A549 (cell line): Measurements from ENCODE around the gene SCARB1. TPM values are rescaled to one million over a fixed set of nuclear protein-coding genes. Genes with fewer than 3 reads are reported as not detected.

Experiments used
- ATAC-seq, 2 experiments: fragments of 200-7000 bp in 1 of 2; fragments of >200 bp in 1 of 2; cut with Nextera tagmentation in 1 of 2; cut with Tn5 transposase in 1 of 2; 3 replicates each; pipeline versions ENCODE4 v1.8.0 to v1.9.1; 2018 to 2020; ENCODE audit warnings: mild to moderate bottlenecking in 1 of 2, moderate library complexity in 1 of 2
- CTCF ChIA-PET: fragments of 300-600 bp; sonication (Branson Sonifier 250); formaldehyde crosslinking; extraction: SDS; loops from one replicate; lab custom pipeline; 2021; ENCODE audit warnings: antibody characterized with exemption, inconsistent platforms; lab: Yijun Ruan, JAX
- POLR2A ChIA-PET: fragments of 350-600 bp; formaldehyde crosslinking; extraction: SDS; loops from one replicate; lab custom pipeline; 2021; ENCODE audit warnings: antibody characterized with exemption, inconsistent platforms; lab: Yijun Ruan, JAX
- DNase-seq, 2 experiments: peaks; one replicate each; pipeline versions ENCODE4 v3.0.0 to v3.0.0-alpha.2; 2011 to 2016; ENCODE audit warnings: low read depth in 1 of 2, low spot score in 1 of 2
- FAIRE-seq: peaks from 2 replicates; lab custom pipeline; 2011; peaks lifted over from hg19 to GRCh38; lab: Jason Lieb, UNC
- H3K27ac ChIP-seq, 2 experiments: fragments of >200 bp; sonication (Bioruptor Twin); formaldehyde crosslinking; 3 replicates each; pipeline ENCODE4 v1.5.1; 2016 to 2017
- H3K4me1 ChIP-seq: fragments of >200 bp; sonication (Bioruptor Twin); formaldehyde crosslinking; 3 replicates; pipeline ENCODE4 v1.6.1; 2016
- H3K4me2 ChIP-seq: fragments of >200 bp; sonication (Bioruptor Twin); formaldehyde crosslinking; 3 replicates; pipeline ENCODE4 v1.6.1; 2016
- H3K4me3 ChIP-seq: fragments of >200 bp; sonication (Bioruptor Twin); formaldehyde crosslinking; 3 replicates; pipeline ENCODE4 v1.5.1; 2016
- H3K9me3 ChIP-seq: fragments of >200 bp; sonication (Bioruptor Twin); formaldehyde crosslinking; 3 replicates; pipeline ENCODE4 v1.6.1; 2016
- CBX2 ChIP-seq: fragments of 200-600 bp; sonication (generic); IDR thresholded peaks from 2 replicates; pipeline ENCODE4 v1.6.1; 2016; ENCODE audit warnings: low read depth, mild to moderate bottlenecking, borderline replicate concordance
- CEBPB ChIP-seq, 2 experiments: fragments of >200 bp in 1 of 2; sonication (Bioruptor Twin) in 1 of 2; formaldehyde crosslinking in 1 of 2; IDR thresholded peaks; 2 replicates each; pipeline ENCODE4 v1.6.1; 2012 to 2016
- CHD2 ChIP-seq: fragments of 150-350 bp; IDR thresholded peaks from 2 replicates; pipeline ENCODE4 v1.6.1; 2014; ENCODE audit warnings: low read length; ENCODE audit not compliant: partially characterized antibody
- CHD4 ChIP-seq: fragments of 200-600 bp; sonication (generic); IDR thresholded peaks from 2 replicates; pipeline ENCODE4 v1.6.1; 2016; ENCODE audit warnings: antibody characterized with exemption, mild to moderate bottlenecking, borderline replicate concordance
- EHF ChIP-seq: fragments of 250-450 bp; sonication (Bioruptor Pico); IDR thresholded peaks from 2 replicates; pipeline ENCODE4 v1.5.0; 2020; ENCODE audit warnings: mild to moderate bottlenecking
- EP300 ChIP-seq, 2 experiments: fragments of >200 bp; sonication (Bioruptor Twin); formaldehyde crosslinking; IDR thresholded peaks; 2 replicates in 1 of 2; 3 replicates in 1 of 2; pipeline ENCODE4 v1.6.1; 2016 to 2017
- FOSB ChIP-seq: fragments of 250-450 bp; sonication (Bioruptor Pico); IDR thresholded peaks from 2 replicates; pipeline ENCODE4 v1.5.0; 2020; ENCODE audit warnings: mild to moderate bottlenecking, moderate library complexity
- GATA3 ChIP-seq: IDR thresholded peaks from 2 replicates; pipeline ENCODE4 v1.6.1; 2012; ENCODE audit warnings: borderline replicate concordance
- HOXA7 ChIP-seq: fragments of 250-450 bp; sonication (Bioruptor Pico); IDR thresholded peaks from 2 replicates; pipeline ENCODE4 v1.5.0; 2020; ENCODE audit warnings: mild to moderate bottlenecking, moderate library complexity
- HOXB13 ChIP-seq: fragments of 250-450 bp; sonication (Bioruptor Pico); IDR thresholded peaks from 2 replicates; pipeline ENCODE4 v1.5.0; 2020; ENCODE audit warnings: low read depth, mild to moderate bottlenecking, moderate library complexity
- HOXB5 ChIP-seq: fragments of 250-450 bp; sonication (Bioruptor Pico); IDR thresholded peaks from 2 replicates; pipeline ENCODE4 v1.5.0; 2020; ENCODE audit warnings: mild to moderate bottlenecking, moderate library complexity
- MAZ ChIP-seq: fragments of 150-350 bp; IDR thresholded peaks from 2 replicates; pipeline ENCODE4 v1.6.1; 2014; ENCODE audit warnings: antibody characterized with exemption, low read depth, low read length, borderline replicate concordance
- MYC ChIP-seq: IDR thresholded peaks from 2 replicates; pipeline ENCODE4 v1.6.1; 2012; ENCODE audit warnings: mild to moderate bottlenecking, inconsistent platforms, low read length, improper control_type of control experiment, borderline replicate concordance
- NFE2L2 ChIP-seq: fragments of 150-350 bp; conservative IDR thresholded peaks from 2 replicates; pipeline ENCODE4 v1.6.1; 2014; ENCODE audit warnings: low read length
- NR3C1 ChIP-seq: fragments of >200 bp; sonication (Bioruptor Twin); formaldehyde crosslinking; IDR thresholded peaks from 3 replicates; pipeline ENCODE4 v1.6.1; 2017
- POLR2A ChIP-seq: IDR thresholded peaks from 2 replicates; pipeline ENCODE4 v1.6.1; 2012; ENCODE audit warnings: mild to moderate bottlenecking, low read length
- RARB ChIP-seq: fragments of 250-450 bp; sonication (Bioruptor Pico); IDR thresholded peaks from 2 replicates; pipeline ENCODE4 v1.8.0; 2021; ENCODE audit warnings: mild to moderate bottlenecking, moderate library complexity
- TP53 ChIP-seq: fragments of 250-450 bp; sonication (Bioruptor Pico); IDR thresholded peaks from 2 replicates; pipeline ENCODE4 v1.5.0; 2021; ENCODE audit warnings: mild to moderate bottlenecking, moderate library complexity
- WGBS: methylation state at CpG from one replicate; pipeline ENCODE4 v1.1.6; 2017; ENCODE audit errors: missing lambda C conversion rate; 5-methylcytosine and 5-hydroxymethylcytosine counted together
- polyA plus RNA-seq, 4 experiments: library from polyadenylated mRNA; depleted of rRNA in 3 of 4; stranded (reverse); fragments of >200 nt; fragmentation: RNase III in 1 of 4; extraction: RNeasy Plus Mini Kit Qiagen cat#74134 plus additional on column Dnase treatment in 1 of 4; gene quantifications; 2 replicates in 3 of 4; 3 replicates in 1 of 4; pipeline ENCODE4 v1.2.3, GENCODE V29; 2011 to 2017
- TF ChIP-seq, protein P1 (sequence below): fragments of 150-350 bp; IDR thresholded peaks from 2 replicates; pipeline ENCODE4 v1.6.1; 2014; ENCODE audit warnings: low read depth, mild to moderate bottlenecking, low read length
- TF ChIP-seq, protein P2 (sequence below): fragments of 450-650 bp; IDR thresholded peaks from 2 replicates; pipeline ENCODE4 v1.6.1; 2014; ENCODE audit warnings: antibody characterized with exemption
- TF ChIP-seq, protein P3 (sequence below): fragments of >200 bp; sonication (Bioruptor Twin); formaldehyde crosslinking; IDR thresholded peaks from 2 replicates; pipeline ENCODE4 v1.6.1; 2016
- TF ChIP-seq, protein P4 (sequence below): fragments of 250-450 bp; sonication (Bioruptor Pico); IDR thresholded peaks from 2 replicates; pipeline ENCODE4 v1.5.0; 2020; ENCODE audit warnings: low read depth, mild to moderate bottlenecking, moderate library complexity

SCARB1 gene
- polyA plus RNA-seq, 2 of the 4 experiments (the other 2 are of a cell fraction), result 81.1 to 154 TPM

DNA sequence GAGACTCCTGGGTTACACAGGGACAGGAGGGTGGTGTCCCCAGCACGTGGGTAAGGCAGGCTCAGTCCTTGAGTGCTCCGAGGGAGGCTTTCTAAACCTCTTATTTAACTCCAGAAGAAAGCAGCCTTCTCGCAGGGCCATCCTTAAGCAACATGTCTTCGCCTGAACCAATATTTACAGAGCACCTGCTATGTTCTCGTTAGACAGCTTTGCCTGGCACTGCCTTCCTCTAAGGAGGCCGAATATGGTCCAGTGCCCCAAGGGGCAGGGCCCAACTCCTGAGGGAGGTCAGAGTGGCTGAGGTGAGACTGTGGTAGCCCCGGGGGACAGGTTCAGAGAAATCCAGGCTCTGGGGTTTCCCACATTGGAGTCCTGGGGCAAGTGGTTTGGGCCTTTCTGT lies 2.1 kb upstream of the SCARB1 start:
- Histone ChIP-seq H3K4me3 (no peak overlapping the region), H3K9me3 (no peaks in the 10 kb centered on the region), H3K4me1 (peaks cover 35% of the 10 kb centered on the region), H3K27ac (peak overlapping the region in 1 of 2 experiments; percentile 81; a peak in 3 of 6 replicates), H3K4me2 (no peak overlapping the region)
- ChIA-PET CTCF (interaction anchor here (1.1 to 1.2 kb wide), 2 partner anchors 34 to 74 kb away, joined by 3 to 5 read pairs; no protein-coding TSS in a partner anchor), POLR2A (no interaction called here)
- TF ChIP-seq, protein P1, sequence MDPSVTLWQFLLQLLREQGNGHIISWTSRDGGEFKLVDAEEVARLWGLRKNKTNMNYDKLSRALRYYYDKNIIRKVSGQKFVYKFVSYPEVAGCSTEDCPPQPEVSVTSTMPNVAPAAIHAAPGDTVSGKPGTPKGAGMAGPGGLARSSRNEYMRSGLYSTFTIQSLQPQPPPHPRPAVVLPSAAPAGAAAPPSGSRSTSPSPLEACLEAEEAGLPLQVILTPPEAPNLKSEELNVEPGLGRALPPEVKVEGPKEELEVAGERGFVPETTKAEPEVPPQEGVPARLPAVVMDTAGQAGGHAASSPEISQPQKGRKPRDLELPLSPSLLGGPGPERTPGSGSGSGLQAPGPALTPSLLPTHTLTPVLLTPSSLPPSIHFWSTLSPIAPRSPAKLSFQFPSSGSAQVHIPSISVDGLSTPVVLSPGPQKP, result no peak
- TF ChIP-seq, protein P2, sequence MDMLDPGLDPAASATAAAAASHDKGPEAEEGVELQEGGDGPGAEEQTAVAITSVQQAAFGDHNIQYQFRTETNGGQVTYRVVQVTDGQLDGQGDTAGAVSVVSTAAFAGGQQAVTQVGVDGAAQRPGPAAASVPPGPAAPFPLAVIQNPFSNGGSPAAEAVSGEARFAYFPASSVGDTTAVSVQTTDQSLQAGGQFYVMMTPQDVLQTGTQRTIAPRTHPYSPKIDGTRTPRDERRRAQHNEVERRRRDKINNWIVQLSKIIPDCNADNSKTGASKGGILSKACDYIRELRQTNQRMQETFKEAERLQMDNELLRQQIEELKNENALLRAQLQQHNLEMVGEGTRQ, result no peak
- TF ChIP-seq RARB (CRISPR knock-in tag) (no peak), MYC (no peak), GATA3 (no peak), CBX2 (no peak), EP300 (IDR thresholded peaks at IDR 0.05) (no peak), EHF (no peak), FOSB (CRISPR knock-in tag) (no peak), POLR2A (no peak), HOXA7 (CRISPR knock-in tag) (no peak), CHD2 (no peak), CHD4 (no peak), MAZ (no peak), HOXB5 (no peak), NR3C1 (no peak), NFE2L2 (no peak), TP53 (no peak)
- TF ChIP-seq, protein P3, sequence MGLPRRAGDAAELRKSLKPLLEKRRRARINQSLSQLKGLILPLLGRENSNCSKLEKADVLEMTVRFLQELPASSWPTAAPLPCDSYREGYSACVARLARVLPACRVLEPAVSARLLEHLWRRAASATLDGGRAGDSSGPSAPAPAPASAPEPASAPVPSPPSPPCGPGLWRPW, result no peak
- TF ChIP-seq, protein P4, sequence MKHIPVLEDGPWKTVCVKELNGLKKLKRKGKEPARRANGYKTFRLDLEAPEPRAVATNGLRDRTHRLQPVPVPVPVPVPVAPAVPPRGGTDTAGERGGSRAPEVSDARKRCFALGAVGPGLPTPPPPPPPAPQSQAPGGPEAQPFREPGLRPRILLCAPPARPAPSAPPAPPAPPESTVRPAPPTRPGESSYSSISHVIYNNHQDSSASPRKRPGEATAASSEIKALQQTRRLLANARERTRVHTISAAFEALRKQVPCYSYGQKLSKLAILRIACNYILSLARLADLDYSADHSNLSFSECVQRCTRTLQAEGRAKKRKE (CRISPR knock-in tag), result no peak
- FAIRE-seq (no peak), DNase-seq (no peak), ATAC-seq (no peak)
- WGBS, result 79% methylated on average over 7 of the region's 7 CpGs

DNA sequence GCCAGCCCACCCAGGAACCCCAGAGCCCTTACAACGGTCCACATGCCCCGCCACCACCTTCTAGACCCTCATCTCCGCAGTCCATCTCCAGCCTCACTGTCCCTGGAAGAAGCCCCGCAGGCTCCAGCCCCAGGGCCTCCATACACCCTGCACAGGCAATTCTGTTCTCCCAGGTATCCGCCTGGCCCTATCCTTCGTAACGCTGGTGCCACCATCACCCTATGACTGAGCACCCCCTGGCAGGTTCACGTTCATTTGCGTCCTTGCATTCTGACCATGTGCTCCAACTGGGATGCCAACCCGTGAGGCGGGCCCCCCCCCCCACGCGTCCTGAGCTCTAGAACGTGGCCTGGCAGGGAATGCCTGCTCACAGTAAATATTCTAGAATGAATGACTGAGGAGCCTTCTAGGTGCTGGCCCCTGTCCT lies 675 bp upstream of the SCARB1 start:
- Histone ChIP-seq H3K4me1 (peaks cover 35% of the 10 kb centered on the region), H3K27ac (peak overlapping the region; percentile 85 to 96), H3K9me3 (no peaks in the 10 kb centered on the region), H3K4me2 (peak overlapping the region; percentile 95), H3K4me3 (peak overlapping the region; percentile 72; the same call in 1 of the 3 replicates)
- CTCF ChIA-PET, result interaction anchor here (0.9 kb wide), 1 partner anchor 42 kb away, joined by 3 read pairs; no protein-coding TSS in a partner anchor
- FAIRE-seq (no peak), DNase-seq (no peak), ATAC-seq (peak; percentile 2; a peak in 4 of 6 replicates)
- WGBS, result 96% methylated on average over 14 of the region's 14 CpGs
- 0 out of 2 replicates have a peak, but pooled peaks have one; percentile 11 for TF ChIP-seq MYC
- TF ChIP-seq HOXB13 (CRISPR knock-in tag), result peak; percentile 7; the same call in 1 of the 2 replicates
- no peak for TF ChIP-seq CEBPB (IDR thresholded peaks at IDR 0.05)
- POLR2A ChIA-PET, result interaction anchor here (0.6 to 1.1 kb wide), 3 partner anchors 23 to 36 kb away, joined by 3 read pairs; no protein-coding TSS in a partner anchor
